Globus pallidus (tissue), 1 donor: ENCODE measurements around the gene KCNN1.
"Not testable (repeated sequence)": the region's sequence is repeated elsewhere in the genome, so short reads cannot be mapped to it uniquely, and the experiment has no call there.

Source experiments
- DNase-seq: peaks from one replicate; pipeline ENCODE4 v3.0.0-alpha.2; 2015; ENCODE audit warnings: low spot score

KCNN1 gene

DNA sequence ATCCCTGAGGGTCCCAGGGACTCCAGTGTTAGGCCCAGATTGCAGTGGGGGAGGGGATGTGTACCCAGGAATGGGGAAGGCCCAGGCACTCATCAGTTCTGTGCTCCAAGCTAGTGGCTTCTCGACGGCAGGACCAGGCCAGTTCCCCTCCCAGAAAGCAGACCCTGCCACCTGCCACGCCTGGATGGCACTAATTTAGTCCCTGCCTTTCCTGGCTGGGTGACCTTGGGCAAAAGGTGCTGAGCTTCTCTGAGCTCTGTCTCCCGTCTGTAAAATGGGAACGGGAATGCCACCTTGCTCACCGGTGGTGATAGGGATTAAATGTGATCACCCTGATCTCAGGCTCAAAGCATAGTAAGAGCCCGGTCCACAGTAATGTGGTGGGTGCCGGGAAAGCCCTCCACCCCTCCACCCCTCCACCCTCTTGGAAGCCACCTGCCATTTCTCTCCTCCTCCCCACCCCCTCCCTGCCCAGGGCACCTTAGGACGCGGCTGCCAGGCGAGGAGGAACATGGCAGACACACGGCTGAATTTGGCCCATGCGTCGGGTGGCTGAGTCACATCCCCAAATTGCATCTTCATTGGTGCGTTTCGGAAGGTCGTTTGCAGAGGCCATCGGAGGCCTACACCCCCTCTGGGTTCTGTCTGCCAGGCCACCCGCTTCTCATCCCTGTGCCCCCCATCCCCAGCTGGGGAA is 2.3 kb downstream of the KCNN1 start:
- no peak for DNase-seq

DNA sequence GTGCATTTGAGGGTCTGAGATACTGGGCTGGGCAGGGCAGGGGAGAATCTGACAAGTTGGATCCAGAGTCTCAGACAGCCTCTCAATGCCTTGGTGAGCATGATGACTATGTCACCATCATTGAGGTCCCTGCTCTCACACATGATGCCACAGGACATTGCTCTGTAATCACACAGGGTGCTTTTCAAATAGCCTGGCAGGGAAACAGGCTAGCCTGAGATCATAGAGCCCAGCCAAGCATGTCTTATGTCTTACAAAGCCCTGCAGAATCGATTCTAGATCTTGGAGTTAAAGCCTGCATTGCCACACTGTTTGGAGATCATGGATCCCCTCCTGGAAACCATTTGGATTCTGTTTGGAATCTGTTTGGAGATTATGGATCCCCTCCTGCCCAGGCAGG is 5.3 kb downstream of the KCNN1 start:
- DNase-seq, result no peak

DNA sequence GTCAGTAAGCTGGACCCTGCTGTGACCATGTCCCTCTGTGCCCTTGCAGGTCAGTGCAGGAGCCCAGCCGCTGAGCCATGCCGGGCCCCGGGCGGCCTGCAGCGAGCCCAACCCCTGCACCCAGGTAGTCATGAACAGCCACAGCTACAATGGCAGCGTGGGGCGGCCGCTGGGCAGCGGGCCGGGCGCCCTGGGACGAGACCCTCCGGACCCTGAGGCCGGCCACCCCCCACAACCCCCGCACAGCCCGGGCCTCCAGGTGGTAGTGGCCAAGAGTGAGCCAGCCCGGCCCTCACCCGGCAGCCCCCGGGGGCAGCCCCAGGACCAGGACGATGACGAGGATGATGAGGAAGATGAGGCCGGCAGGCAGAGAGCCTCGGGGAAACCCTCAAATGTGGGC is 6.9 kb downstream of the KCNN1 start:
- no peak for DNase-seq

DNA sequence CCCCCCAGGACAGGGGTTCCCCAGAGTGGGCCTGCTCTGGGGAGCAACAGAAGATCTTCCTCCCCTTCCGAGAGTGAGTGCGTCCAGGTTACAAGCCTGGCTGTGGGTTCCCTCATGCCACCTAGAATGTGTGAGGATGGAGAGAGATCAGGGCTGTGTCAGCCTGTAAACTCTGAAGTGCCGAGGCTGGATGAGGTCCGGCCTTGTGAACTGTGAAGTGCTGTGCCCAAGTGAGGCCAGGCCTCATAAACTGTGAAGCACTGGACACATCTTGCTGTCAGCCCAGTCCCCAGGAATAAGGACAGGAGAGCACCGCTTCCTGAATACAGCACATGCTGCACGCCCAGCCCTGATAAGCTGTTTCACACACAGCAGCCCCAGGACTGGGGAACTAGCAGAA is 7.6 kb downstream of the KCNN1 start:
- DNase-seq, result no peak

GRCh38 chr19:17975032-17975431 is 8.1 kb downstream of the KCNN1 start:
- no peak for DNase-seq

GRCh38 chr19:17977021-17977420 is 10.1 kb downstream of the KCNN1 start:
- DNase-seq, result no peak

DNA sequence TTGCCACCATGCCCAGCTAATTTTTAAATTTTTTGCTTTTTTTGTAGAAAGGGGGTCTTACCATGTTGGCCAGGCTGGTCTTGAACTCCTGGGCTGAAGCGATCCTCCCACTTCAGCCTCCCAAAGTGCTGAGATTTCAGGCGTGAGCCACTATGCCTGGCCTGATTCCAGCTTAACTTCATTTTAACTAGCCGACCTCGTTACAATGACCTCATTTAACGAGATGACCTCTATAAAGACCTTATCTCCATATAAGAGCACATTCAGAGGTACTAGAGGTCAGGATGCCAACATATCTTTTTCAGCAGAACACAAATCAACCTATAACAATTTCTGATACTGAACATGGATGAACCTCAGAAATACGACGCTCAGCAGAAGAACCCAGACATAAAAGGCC is 10.6 kb downstream of the KCNN1 start:
- no peak for DNase-seq

DNA sequence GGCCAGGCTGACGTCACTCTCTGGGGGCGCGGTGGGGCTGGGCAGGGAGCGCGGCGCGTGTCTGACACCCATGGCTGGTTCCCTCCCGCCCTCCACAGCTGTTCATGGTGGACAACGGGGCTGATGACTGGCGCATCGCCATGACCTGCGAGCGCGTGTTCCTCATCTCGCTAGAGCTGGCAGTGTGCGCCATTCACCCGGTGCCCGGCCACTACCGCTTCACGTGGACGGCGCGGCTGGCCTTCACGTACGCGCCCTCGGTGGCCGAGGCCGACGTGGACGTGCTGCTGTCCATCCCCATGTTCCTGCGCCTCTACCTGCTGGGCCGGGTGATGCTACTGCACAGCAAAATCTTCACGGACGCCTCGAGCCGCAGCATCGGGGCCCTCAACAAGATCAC is 14.7 kb downstream of the KCNN1 start:
- DNase-seq, result no peak

GRCh38 chr19:17982430-17982829 is 15.5 kb downstream of the KCNN1 start:
- DNase-seq, result no peak

DNA sequence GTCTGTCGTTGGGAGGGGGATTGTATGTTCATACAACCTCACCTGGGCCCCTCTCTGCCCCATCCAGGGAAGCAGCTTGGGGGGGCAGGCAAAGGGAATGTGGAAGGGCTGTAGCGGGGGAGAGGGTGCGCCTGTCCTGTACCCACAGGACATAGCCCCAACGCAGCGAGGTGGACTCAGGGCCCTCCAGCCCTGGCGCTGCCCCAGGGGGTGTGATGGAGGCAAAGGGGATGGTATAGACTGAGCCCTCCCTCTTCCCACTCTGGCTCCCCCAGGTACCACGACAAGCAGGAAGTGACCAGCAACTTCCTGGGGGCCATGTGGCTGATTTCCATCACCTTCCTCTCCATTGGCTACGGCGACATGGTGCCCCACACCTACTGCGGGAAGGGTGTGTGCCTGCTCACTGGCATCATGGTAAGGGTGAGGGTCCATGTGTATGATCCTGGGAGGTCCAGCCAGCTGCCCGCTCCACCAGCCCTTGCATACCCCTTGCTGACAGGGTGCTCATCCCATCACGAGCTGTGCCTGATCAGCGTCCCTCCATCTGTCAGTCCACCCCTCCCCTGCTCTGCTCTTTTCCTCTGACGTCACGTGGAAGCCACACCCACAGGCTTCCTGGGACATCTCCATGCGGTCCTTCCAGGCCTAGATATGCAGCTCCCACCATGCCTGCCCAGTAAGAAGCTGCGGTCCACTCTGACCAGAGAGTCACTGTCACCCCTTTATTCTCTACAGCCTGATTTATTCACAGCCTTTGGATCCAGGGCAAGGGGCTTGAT is 18.3 kb downstream of the KCNN1 start:
- DNase-seq, result no peak

DNA sequence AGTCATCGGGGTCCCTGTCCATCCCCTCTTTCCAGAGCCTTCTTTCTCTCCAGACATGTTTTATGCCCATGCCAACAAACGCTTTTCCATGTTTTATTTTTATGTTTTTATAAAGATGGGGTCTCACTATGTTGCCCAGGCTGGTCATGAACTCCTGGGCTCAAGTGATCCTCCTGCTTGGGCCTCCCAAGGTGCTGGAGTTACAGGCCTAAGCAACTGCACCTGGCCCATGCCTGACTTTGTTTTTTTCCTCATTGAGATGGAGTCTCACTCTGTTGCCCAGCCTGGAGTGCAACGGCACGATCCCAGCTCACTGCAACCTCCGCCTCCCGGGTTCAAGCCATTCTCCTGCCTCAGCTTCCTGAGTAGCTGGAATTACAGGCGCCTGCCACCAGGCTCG is 19.7 kb downstream of the KCNN1 start:
- DNase-seq, result not testable (repeated sequence)

- DNase-seq, result no peak
Observed at GRCh38 chr19:17988161-17988560, 21.3 kb downstream of the KCNN1 start.

DNA sequence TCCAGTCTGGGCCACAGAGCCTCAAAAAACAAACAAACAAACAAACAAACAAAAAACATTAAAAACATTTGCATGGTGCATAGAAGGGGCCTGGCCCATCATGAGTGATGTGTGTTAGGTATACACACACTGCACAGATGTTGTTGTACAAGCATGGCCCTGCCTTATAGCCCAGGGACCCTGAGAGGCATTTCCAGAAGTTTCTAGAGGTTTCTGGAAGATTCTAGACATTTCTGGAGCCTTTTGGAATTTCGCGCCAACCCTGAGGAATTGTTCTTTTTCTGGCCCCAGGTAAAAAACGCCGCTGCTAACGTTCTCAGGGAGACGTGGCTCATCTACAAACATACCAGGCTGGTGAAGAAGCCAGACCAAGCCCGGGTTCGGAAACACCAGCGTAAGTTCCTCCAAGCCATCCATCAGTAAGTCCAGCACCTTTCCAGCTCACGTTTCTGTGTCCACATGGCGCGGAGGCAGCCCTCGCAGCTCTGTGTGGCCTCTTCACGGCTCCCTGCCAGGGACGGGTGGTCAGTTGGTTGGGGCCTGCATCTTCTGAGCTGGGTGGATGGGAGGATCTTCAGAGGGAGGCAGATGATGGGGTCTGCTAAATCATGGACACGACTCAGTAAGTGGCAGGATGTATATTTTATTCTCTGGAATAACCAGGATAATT is 22.7 kb downstream of the KCNN1 start:
- no peak for DNase-seq

- DNase-seq, result no peak
Observed at GRCh38 chr19:17993076-17993813, 26.3 kb downstream of the KCNN1 start.

DNA sequence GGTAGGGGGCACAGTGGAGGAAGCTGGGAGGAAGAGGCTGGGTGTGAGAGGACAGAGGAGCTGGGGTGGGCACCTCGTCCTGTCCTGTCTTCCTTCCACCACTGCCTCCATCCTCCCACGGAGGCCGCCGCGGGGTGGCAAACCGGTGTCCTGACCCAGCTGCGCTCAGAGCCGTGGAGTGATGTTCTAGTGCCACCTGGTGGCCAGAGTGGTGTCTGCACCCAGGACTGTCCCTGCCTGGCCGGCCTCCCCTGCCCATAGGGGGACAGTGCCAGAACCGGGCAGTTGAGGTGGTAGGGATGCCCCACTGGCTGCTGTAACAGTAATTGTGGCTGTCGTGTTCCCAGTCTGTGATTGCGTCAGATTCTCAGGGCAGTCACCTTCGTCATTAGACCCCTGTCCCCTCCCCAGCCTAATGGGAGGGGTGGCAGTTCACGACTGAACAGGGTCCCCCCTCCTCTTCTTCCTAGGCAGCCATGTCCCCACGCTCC is 30.0 kb downstream of the KCNN1 start:
- peak; percentile 75 for DNase-seq

DNA sequence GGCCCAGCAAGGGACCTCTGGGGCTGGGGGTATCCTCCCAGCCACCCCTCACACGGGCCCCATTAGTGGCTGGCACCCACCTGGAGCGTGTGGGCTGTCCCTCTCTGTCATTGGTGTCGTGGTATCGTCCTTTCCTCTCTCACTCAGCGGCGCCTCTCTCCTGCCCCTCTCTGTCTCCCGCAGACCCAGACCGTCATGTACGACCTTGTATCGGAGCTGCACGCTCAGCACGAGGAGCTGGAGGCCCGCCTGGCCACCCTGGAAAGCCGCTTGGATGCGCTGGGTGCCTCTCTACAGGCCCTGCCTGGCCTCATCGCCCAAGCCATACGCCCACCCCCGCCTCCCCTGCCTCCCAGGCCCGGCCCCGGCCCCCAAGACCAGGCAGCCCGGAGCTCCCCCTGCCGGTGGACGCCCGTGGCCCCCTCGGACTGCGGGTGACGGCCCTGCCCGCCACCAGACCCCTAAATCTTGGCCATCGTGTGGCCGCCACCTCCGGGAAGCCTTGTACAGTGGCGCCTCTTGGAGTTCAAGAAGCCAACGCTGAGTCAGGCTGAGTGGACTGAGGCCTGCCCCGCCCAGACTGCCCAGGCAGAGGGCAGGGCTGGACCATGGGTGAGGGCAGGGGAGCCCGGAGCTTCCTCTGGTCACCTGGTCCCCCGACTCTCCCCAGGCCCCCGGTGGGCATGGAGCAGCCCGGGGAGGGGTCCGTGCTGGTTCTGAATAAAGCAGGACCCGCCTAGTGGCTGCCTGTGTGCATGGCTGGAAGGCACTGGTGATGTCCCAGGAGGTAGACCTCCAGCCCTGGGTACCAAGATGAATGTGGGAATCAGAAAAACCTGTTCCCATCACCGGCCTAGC is 31.3 kb downstream of the KCNN1 start:
- DNase-seq, result no peak

- no peak for DNase-seq
Observed at GRCh38 chr19:17998827-17999150, 31.9 kb downstream of the KCNN1 start.

- DNase-seq, result no peak
Observed at GRCh38 chr19:17999684-18000479, 33.0 kb downstream of the KCNN1 start.

DNA sequence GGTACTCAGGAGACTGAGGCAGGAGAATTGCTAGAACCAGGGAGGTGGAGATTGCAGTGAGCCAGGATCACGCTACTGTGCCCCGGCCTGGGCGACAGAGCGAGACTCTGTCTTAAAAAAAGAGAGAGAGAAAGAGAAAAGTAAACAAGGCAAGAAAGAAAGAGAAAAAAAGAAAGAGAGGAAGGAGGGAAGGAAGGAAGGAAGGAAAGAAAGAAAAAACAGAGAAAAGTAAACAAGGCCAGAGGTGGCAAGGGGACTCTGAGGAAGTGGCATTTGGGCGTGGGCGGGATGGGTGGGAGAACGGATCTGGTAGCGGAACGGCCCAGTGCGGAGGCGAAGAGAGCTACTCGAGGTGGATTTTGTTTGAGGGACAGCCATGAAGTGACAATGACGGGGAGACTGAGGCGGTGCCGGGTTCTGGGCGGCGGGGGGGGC is 33.6 kb downstream of the KCNN1 start:
- DNase-seq, result no peak

DNA sequence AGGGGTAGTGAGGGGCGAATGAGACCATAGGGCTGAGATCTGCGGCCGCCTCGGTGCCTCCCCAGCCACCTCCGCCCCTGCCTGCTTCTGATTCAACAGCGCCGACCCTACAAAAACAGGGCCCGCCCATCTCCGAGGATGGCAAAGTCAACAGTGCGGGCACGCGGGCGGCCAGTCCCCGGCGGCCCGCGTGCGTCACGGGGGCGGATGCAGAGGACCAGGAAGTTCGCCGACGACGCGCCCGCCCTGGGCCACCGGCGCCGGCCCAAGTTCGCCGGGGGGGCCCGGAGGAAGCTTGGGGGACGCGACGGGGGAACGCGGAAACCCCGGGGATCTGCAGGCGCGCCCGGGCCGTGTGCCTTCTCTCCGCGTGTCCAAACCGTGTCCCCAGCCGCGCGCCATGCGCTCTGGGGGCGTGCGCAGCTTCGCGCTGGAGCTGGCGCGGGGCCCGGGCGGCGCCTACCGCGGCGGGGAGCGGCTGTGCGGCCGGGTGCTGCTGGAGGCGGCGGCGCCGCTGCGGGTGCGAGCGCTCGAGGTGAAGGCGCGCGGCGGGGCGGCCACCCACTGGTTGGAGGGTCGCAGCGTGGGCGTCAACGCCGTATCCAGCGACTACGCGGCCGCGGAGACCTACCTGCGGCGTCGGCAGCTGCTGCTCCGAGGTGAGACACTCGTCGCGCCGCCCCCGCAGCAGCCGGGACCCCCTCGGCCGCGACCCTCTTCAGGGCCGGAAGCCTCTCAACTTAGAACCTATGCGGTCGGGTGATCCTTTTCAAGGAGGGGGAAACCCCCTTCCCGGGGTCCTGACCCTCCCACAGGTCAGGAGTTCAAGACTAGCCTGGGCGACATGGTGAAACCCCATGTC is 34.2 kb downstream of the KCNN1 start:
- DNase-seq, result peak; percentile 71
